ENCODE results near the gene THSD7B.

The THSD7B gene

DNA sequence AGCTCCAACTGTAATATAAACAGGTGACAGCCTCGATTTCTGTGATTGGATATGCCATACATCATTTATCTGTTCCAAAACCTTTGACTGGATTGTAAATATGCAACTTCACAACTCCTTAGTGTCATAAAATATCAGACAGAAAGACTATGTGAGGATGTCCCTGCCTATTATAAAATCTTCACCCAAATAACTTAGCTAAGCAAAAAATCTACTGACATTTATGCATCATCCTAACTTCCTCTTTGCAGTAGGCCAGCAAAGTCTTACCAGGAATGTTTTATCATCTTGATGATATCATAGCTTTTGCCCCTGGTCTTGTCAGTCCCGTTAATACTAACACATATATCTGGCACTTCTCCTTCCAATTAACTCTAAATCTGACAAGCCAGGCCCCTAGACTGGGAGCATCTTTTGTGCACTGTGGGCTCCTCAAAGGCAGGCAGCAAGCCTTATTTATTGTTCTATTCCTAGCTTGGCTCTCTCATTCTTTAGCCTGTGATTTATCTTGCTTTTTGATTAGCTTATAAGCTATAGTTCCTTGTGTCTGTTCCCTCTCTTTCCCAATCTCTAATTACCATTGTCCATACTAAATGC, 842.5 kb downstream of the THSD7B start:
- Histone ChIP-seq H4K8ac (ENCODE audit: low read depth, low read length) (no peak overlapping the region), H3K4ac (ENCODE audit: low read length) (no peak overlapping the region), H2AK5ac (ENCODE audit: low read depth, low read length) (no peak overlapping the region), H3K9me3 (replicated peaks in 1 of 2; ENCODE audit: control insufficient read depth in 2 of 2, insufficient read depth in 1 of 2, low read depth in 1 of 2, low read length in 2 of 2) (no peaks in the 10 kb centered on the region), H3K27ac (replicated peaks; ENCODE audit: low read length) (no peak overlapping the region), H3K4me3 (ENCODE audit: low read length in 2 of 2) (no peak overlapping the region), H3K36me3 (replicated peaks in 1 of 2; ENCODE audit: control insufficient read depth in 2 of 2, insufficient read depth in 2 of 2, low read length in 2 of 2) (no peaks in the 10 kb centered on the region), H2BK15ac (ENCODE audit: low read length) (no peak overlapping the region), H2BK12ac (ENCODE audit: low read length) (no peak overlapping the region), H3K79me1 (ENCODE audit: low read depth, low read length) (no peaks in the 10 kb centered on the region), H2BK5ac (ENCODE audit: low read length) (no peak overlapping the region), H2AFZ (ENCODE audit: low read length) (no peak overlapping the region), H3K18ac (ENCODE audit: low read length) (no peak overlapping the region), H3K4me2 (ENCODE audit: insufficient read depth, low read length, poor library complexity, severe bottlenecking) (no peak overlapping the region), H3K23ac (ENCODE audit: low read depth, low read length, poor library complexity) (no peak overlapping the region), H2BK120ac (ENCODE audit: low read depth, low read length) (no peak overlapping the region), H3K27me3 (ENCODE audit: control insufficient read depth in 3 of 3, insufficient read depth in 3 of 3, low read depth in 1 of 3, low read length in 3 of 3) (no peaks in the 10 kb centered on the region), H4K91ac (ENCODE audit: low read depth, low read length, poor library complexity) (no peak overlapping the region), H3K4me1 (ENCODE audit: control insufficient read depth in 2 of 2, insufficient read depth in 1 of 2, low read depth in 1 of 2, low read length in 2 of 2) (peaks cover 0 to 7% of the 10 kb centered on the region in 2 donors), H3K9ac (ENCODE audit: low read depth, low read length, poor library complexity) (no peak overlapping the region), H3K14ac (ENCODE audit: low read length) (no peak overlapping the region)
- no peak for DNase-seq (ENCODE audit: low spot score)
- no CpG with 5 or more reads among the region's 2 CpGs for WGBS, 2 donors (ENCODE audit: extremely low coverage in 2 of 2, insufficient read length in 2 of 2, insufficient replicate concordance in 1 of 2)

DNA sequence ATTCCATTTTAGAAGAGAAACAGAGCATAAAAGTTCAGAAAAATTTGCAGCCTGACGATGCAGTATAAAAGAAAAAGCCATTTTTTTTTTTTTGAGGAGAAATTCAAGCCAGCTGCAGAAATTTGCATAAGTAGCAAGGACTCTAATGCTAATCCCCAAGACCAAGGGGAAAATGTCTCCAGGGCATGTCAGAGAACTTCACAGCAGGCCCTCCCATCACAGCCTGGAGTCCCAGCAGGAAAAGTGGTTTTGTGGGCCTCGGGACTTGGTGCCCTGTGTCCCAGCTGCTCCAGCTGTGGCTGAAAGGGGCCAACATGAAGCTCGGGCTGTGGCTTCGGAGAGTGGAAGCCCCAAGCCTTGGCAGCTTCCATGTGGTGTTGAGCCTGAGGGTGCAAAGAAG, 873.6 kb downstream of the THSD7B start:
- no CpG with 5 or more reads among the region's 4 CpGs for WGBS, 2 donors (ENCODE audit: extremely low coverage in 2 of 2, insufficient read length in 2 of 2, insufficient replicate concordance in 1 of 2)
- H2BK15ac ChIP-seq (ENCODE audit: low read length), result no peak overlapping the region
- no peaks in the 10 kb centered on the region for H3K4me1 ChIP-seq (ENCODE audit: control insufficient read depth in 2 of 2, insufficient read depth in 1 of 2, low read depth in 1 of 2, low read length in 2 of 2)
- no peak overlapping the region for H4K8ac ChIP-seq (ENCODE audit: low read depth, low read length)
- no peaks in the 10 kb centered on the region for H3K27me3 ChIP-seq (ENCODE audit: control insufficient read depth in 3 of 3, insufficient read depth in 3 of 3, low read depth in 1 of 3, low read length in 3 of 3)
- no peak overlapping the region for H2BK120ac ChIP-seq (ENCODE audit: low read depth, low read length)
- no peak overlapping the region for H3K14ac ChIP-seq (ENCODE audit: low read length)
- no peaks in the 10 kb centered on the region for H3K9me3 ChIP-seq (replicated peaks in 1 of 2; ENCODE audit: control insufficient read depth in 2 of 2, insufficient read depth in 1 of 2, low read depth in 1 of 2, low read length in 2 of 2)
- no peak overlapping the region for H3K4me3 ChIP-seq (ENCODE audit: low read length in 2 of 2)
- H2BK12ac ChIP-seq (ENCODE audit: low read length), result no peak overlapping the region
- H2AK5ac ChIP-seq (ENCODE audit: low read depth, low read length), result no peak overlapping the region
- no peak overlapping the region for H2AFZ ChIP-seq (ENCODE audit: low read length)
- no peak for DNase-seq (ENCODE audit: low spot score)
- no peak overlapping the region for H4K91ac ChIP-seq (ENCODE audit: low read depth, low read length, poor library complexity)
- no peak overlapping the region for H3K4me2 ChIP-seq (ENCODE audit: insufficient read depth, low read length, poor library complexity, severe bottlenecking)
- no peak overlapping the region for H3K23ac ChIP-seq (ENCODE audit: low read depth, low read length, poor library complexity)
- no peak overlapping the region for H3K27ac ChIP-seq (replicated peaks; ENCODE audit: low read length)
- H3K4ac ChIP-seq (ENCODE audit: low read length), result no peak overlapping the region
- H3K9ac ChIP-seq (ENCODE audit: low read depth, low read length, poor library complexity), result no peak overlapping the region
- no peak overlapping the region for H3K18ac ChIP-seq (ENCODE audit: low read length)
- no peaks in the 10 kb centered on the region for H3K36me3 ChIP-seq (replicated peaks in 1 of 2; ENCODE audit: control insufficient read depth in 2 of 2, insufficient read depth in 2 of 2, low read length in 2 of 2)
- H2BK5ac ChIP-seq (ENCODE audit: low read length), result no peak overlapping the region
- H3K79me1 ChIP-seq (ENCODE audit: low read depth, low read length), result no peaks in the 10 kb centered on the region

DNA sequence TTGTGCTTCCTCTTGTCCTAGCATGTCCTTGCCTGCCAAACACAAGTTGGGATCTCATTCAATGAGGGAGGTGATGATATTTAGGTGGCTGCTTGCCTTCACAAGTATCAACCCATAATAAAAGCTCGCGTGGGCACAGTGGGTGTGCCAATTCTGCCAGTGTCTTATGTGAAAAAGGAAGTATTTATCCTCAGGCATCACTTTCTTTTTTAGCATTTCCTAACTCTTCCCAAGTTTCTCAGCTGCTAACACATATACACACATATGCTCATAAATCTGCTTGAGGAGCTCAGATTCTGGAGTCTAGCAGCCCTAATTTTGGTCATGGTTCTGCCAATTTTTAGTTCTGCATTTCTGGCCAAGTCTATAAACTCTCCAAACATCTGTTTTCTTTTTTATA, 879.4 kb downstream of the THSD7B start:
- Histone ChIP-seq H3K4me2 (ENCODE audit: insufficient read depth, low read length, poor library complexity, severe bottlenecking) (no peak overlapping the region), H3K27me3 (ENCODE audit: control insufficient read depth in 3 of 3, insufficient read depth in 3 of 3, low read depth in 1 of 3, low read length in 3 of 3) (no peaks in the 10 kb centered on the region), H3K4ac (ENCODE audit: low read length) (no peak overlapping the region), H3K23ac (ENCODE audit: low read depth, low read length, poor library complexity) (no peak overlapping the region), H3K18ac (ENCODE audit: low read length) (no peak overlapping the region), H2BK5ac (ENCODE audit: low read length) (no peak overlapping the region), H2AFZ (ENCODE audit: low read length) (no peak overlapping the region), H2BK12ac (ENCODE audit: low read length) (no peak overlapping the region), H3K4me3 (ENCODE audit: low read length in 2 of 2) (no peak overlapping the region), H3K9me3 (replicated peaks in 1 of 2; ENCODE audit: control insufficient read depth in 2 of 2, insufficient read depth in 1 of 2, low read depth in 1 of 2, low read length in 2 of 2) (no peaks in the 10 kb centered on the region), H3K27ac (replicated peaks; ENCODE audit: low read length) (no peak overlapping the region), H2AK5ac (ENCODE audit: low read depth, low read length) (no peak overlapping the region), H2BK120ac (ENCODE audit: low read depth, low read length) (no peak overlapping the region), H2BK15ac (ENCODE audit: low read length) (no peak overlapping the region), H4K8ac (ENCODE audit: low read depth, low read length) (no peak overlapping the region), H3K14ac (ENCODE audit: low read length) (no peak overlapping the region), H3K79me1 (ENCODE audit: low read depth, low read length) (no peaks in the 10 kb centered on the region), H3K9ac (ENCODE audit: low read depth, low read length, poor library complexity) (no peak overlapping the region), H3K36me3 (replicated peaks in 1 of 2; ENCODE audit: control insufficient read depth in 2 of 2, insufficient read depth in 2 of 2, low read length in 2 of 2) (no peaks in the 10 kb centered on the region), H4K91ac (ENCODE audit: low read depth, low read length, poor library complexity) (no peak overlapping the region), H3K4me1 (ENCODE audit: control insufficient read depth in 2 of 2, insufficient read depth in 1 of 2, low read depth in 1 of 2, low read length in 2 of 2) (no peaks in the 10 kb centered on the region)
- WGBS, 2 donors (ENCODE audit: extremely low coverage in 2 of 2, insufficient read length in 2 of 2, insufficient replicate concordance in 1 of 2), result no CpG with 5 or more reads among the region's 2 CpGs
- no peak for DNase-seq (ENCODE audit: low spot score)

DNA sequence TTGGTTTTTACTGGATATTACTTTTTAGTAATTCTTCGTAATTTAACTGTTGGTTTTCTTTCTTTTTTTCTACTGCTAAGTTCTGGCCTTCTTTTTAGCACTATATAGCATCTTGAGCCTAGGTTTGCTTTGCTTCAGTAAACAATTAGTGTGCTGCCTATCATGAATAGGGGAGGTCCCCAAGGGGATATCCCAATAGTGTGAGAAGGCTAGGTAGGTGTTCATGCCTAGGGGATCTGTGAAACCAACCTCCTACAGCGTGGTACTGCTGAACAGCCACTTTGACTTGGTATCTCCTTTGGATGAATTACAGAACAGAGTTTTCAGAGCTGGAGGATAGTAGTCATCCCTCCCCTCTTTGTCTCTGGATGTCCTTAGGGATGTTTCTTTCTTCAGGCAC, 888.7 kb downstream of the THSD7B start:
- no peaks in the 10 kb centered on the region for H3K36me3 ChIP-seq (replicated peaks in 1 of 2; ENCODE audit: control insufficient read depth in 2 of 2, insufficient read depth in 2 of 2, low read length in 2 of 2)
- H3K4me1 ChIP-seq (ENCODE audit: control insufficient read depth in 2 of 2, insufficient read depth in 1 of 2, low read depth in 1 of 2, low read length in 2 of 2), result no peaks in the 10 kb centered on the region
- no peak overlapping the region for H4K91ac ChIP-seq (ENCODE audit: low read depth, low read length, poor library complexity)
- no peak overlapping the region for H3K4me3 ChIP-seq (ENCODE audit: low read length in 2 of 2)
- H4K8ac ChIP-seq (ENCODE audit: low read depth, low read length), result no peak overlapping the region
- H2AK5ac ChIP-seq (ENCODE audit: low read depth, low read length), result no peak overlapping the region
- no peaks in the 10 kb centered on the region for H3K27me3 ChIP-seq (ENCODE audit: control insufficient read depth in 3 of 3, insufficient read depth in 3 of 3, low read depth in 1 of 3, low read length in 3 of 3)
- no peak for DNase-seq (ENCODE audit: low spot score)
- H2BK5ac ChIP-seq (ENCODE audit: low read length), result no peak overlapping the region
- H2AFZ ChIP-seq (ENCODE audit: low read length), result no peak overlapping the region
- no peak overlapping the region for H3K23ac ChIP-seq (ENCODE audit: low read depth, low read length, poor library complexity)
- H3K9ac ChIP-seq (ENCODE audit: low read depth, low read length, poor library complexity), result no peak overlapping the region
- H2BK12ac ChIP-seq (ENCODE audit: low read length), result no peak overlapping the region
- no CpG with 5 or more reads among the region's 2 CpGs for WGBS, 2 donors (ENCODE audit: extremely low coverage in 2 of 2, insufficient read length in 2 of 2, insufficient replicate concordance in 1 of 2)
- no peak overlapping the region for H3K4me2 ChIP-seq (ENCODE audit: insufficient read depth, low read length, poor library complexity, severe bottlenecking)
- no peak overlapping the region for H3K14ac ChIP-seq (ENCODE audit: low read length)
- H2BK120ac ChIP-seq (ENCODE audit: low read depth, low read length), result no peak overlapping the region
- no peaks in the 10 kb centered on the region for H3K9me3 ChIP-seq (replicated peaks in 1 of 2; ENCODE audit: control insufficient read depth in 2 of 2, insufficient read depth in 1 of 2, low read depth in 1 of 2, low read length in 2 of 2)
- H3K18ac ChIP-seq (ENCODE audit: low read length), result no peak overlapping the region
- H3K27ac ChIP-seq (replicated peaks; ENCODE audit: low read length), result no peak overlapping the region
- H2BK15ac ChIP-seq (ENCODE audit: low read length), result no peak overlapping the region
- H3K4ac ChIP-seq (ENCODE audit: low read length), result no peak overlapping the region
- no peaks in the 10 kb centered on the region for H3K79me1 ChIP-seq (ENCODE audit: low read depth, low read length)
